ENCODE results near the gene APOA1. TPM values are rescaled to one million over a fixed set of nuclear protein-coding genes. Genes with fewer than 3 reads are reported as not detected.

APOA1 gene
- total RNA-seq, 2 donors from 2014 or later = not detected

- H3K36me3 Mint-ChIP-seq (ENCODE audit: insufficient read depth in 2 of 2) = peaks cover 4 to 10% of the 10 kb centered on the region in 2 donors
- no peak overlapping the region for H3K27ac Mint-ChIP-seq
- H3K27me3 Mint-ChIP-seq (ENCODE audit: low read depth) = no peaks in the 10 kb centered on the region
Observed at GRCh38 chr11:116867619-116868018, 30.2 kb upstream of the APOA1 start.

GRCh38 chr11:116866804-116867455 lies 29.5 kb upstream of the APOA1 start:
- Mint-ChIP-seq H3K36me3 (ENCODE audit: insufficient read depth in 2 of 2) (peaks cover 4 to 9% of the 10 kb centered on the region in 2 donors), H3K27me3 (ENCODE audit: low read depth) (no peaks in the 10 kb centered on the region)

More at GRCh38 chr11:116867619-116868018, 30.2 kb upstream of the APOA1 start:
- no peak for DNase-seq
- H3K4me3 Mint-ChIP-seq = no peak overlapping the region
- no peaks in the 10 kb centered on the region for H3K9me3 Mint-ChIP-seq
- peaks cover 17% of the 10 kb centered on the region for H3K4me1 Mint-ChIP-seq (ENCODE audit: low read depth)
- no peak for ATAC-seq (replicated peaks in 1 of 2)

GRCh38 chr11:116865696-116866095 lies 28.3 kb upstream of the APOA1 start:
- Mint-ChIP-seq H3K9me3 (no peaks in the 10 kb centered on the region), H3K4me1 (ENCODE audit: low read depth) (peaks cover 18% of the 10 kb centered on the region), H3K4me3 (no peak overlapping the region), H3K27ac (peak overlapping the region; percentile 12), H3K27me3 (ENCODE audit: low read depth) (no peaks in the 10 kb centered on the region), H3K36me3 (ENCODE audit: insufficient read depth in 2 of 2) (peaks cover 7 to 11% of the 10 kb centered on the region in 2 donors)
- ATAC-seq (replicated peaks in 1 of 2) (no peak), DNase-seq (no peak)

More at GRCh38 chr11:116866804-116867455, 29.5 kb upstream of the APOA1 start:
- Mint-ChIP-seq H3K27ac (no peak overlapping the region), H3K9me3 (no peaks in the 10 kb centered on the region), H3K4me3 (no peak overlapping the region), H3K4me1 (ENCODE audit: low read depth) (peaks cover 18% of the 10 kb centered on the region)
- no peak for DNase-seq
- ATAC-seq (replicated peaks in 1 of 2) = no peak

GRCh38 chr11:116864531-116864930 lies 27.1 kb upstream of the APOA1 start:
- Mint-ChIP-seq H3K27ac (no peak overlapping the region), H3K9me3 (no peaks in the 10 kb centered on the region), H3K4me1 (ENCODE audit: low read depth) (peaks cover 7% of the 10 kb centered on the region), H3K4me3 (no peak overlapping the region), H3K27me3 (ENCODE audit: low read depth) (no peaks in the 10 kb centered on the region), H3K36me3 (ENCODE audit: insufficient read depth in 2 of 2) (peaks cover 7 to 13% of the 10 kb centered on the region in 2 donors)
- ATAC-seq (replicated peaks in 1 of 2) = no peak
- no peak for DNase-seq

- no peak for ATAC-seq (replicated peaks in 1 of 2)
- peaks cover 7 to 16% of the 10 kb centered on the region in 2 donors for H3K36me3 Mint-ChIP-seq (ENCODE audit: insufficient read depth in 2 of 2)
- no peaks in the 10 kb centered on the region for H3K27me3 Mint-ChIP-seq (ENCODE audit: low read depth)
- peaks cover 7% of the 10 kb centered on the region for H3K4me1 Mint-ChIP-seq (ENCODE audit: low read depth)
- H3K27ac Mint-ChIP-seq = no peak overlapping the region
- no peak overlapping the region for H3K4me3 Mint-ChIP-seq
- DNase-seq = no peak
- no peaks in the 10 kb centered on the region for H3K9me3 Mint-ChIP-seq
Observed at GRCh38 chr11:116862951-116863350, 25.5 kb upstream of the APOA1 start.

GRCh38 chr11:116862185-116862584 lies 24.8 kb upstream of the APOA1 start:
- Mint-ChIP-seq H3K9me3 (no peaks in the 10 kb centered on the region), H3K4me1 (ENCODE audit: low read depth) (peaks cover 7% of the 10 kb centered on the region), H3K27me3 (ENCODE audit: low read depth) (no peaks in the 10 kb centered on the region), H3K4me3 (no peak overlapping the region), H3K27ac (peak overlapping the region; percentile 69), H3K36me3 (ENCODE audit: insufficient read depth in 2 of 2) (peaks cover 7 to 16% of the 10 kb centered on the region in 2 donors)
- ATAC-seq (replicated peaks in 1 of 2) (no peak), DNase-seq (no peak)

GRCh38 chr11:116861539-116861938 lies 24.1 kb upstream of the APOA1 start:
- Mint-ChIP-seq H3K27ac (peak overlapping the region; percentile 1), H3K4me1 (ENCODE audit: low read depth) (peaks cover 10% of the 10 kb centered on the region), H3K36me3 (ENCODE audit: insufficient read depth in 2 of 2) (peaks cover 7 to 13% of the 10 kb centered on the region in 2 donors), H3K4me3 (no peak overlapping the region), H3K27me3 (ENCODE audit: low read depth) (no peaks in the 10 kb centered on the region), H3K9me3 (no peaks in the 10 kb centered on the region)
- DNase-seq (no peak), ATAC-seq (replicated peaks in 1 of 2) (peak; percentile 40 to 65)

- DNase-seq (no peak), ATAC-seq (replicated peaks in 1 of 2) (no peak)
- no peaks in the 10 kb centered on the region for H3K9me3 Mint-ChIP-seq
- no peak overlapping the region for H3K27ac Mint-ChIP-seq
- no peaks in the 10 kb centered on the region for H3K27me3 Mint-ChIP-seq (ENCODE audit: low read depth)
- H3K4me1 Mint-ChIP-seq (ENCODE audit: low read depth) = peaks cover 16% of the 10 kb centered on the region
- no peak overlapping the region for H3K4me3 Mint-ChIP-seq
- peaks cover 5 to 13% of the 10 kb centered on the region in 2 donors for H3K36me3 Mint-ChIP-seq (ENCODE audit: insufficient read depth in 2 of 2)
Observed at GRCh38 chr11:116860303-116860702, 22.9 kb upstream of the APOA1 start.

GRCh38 chr11:116859175-116859574 lies 21.8 kb upstream of the APOA1 start:
- Mint-ChIP-seq H3K27me3 (ENCODE audit: low read depth) (no peaks in the 10 kb centered on the region), H3K36me3 (ENCODE audit: insufficient read depth in 2 of 2) (peaks cover 10 to 16% of the 10 kb centered on the region in 2 donors), H3K27ac (no peak overlapping the region), H3K9me3 (no peaks in the 10 kb centered on the region), H3K4me3 (no peak overlapping the region), H3K4me1 (ENCODE audit: low read depth) (peaks cover 25% of the 10 kb centered on the region)
- no peak for ATAC-seq (replicated peaks in 1 of 2)
- DNase-seq = no peak

- ATAC-seq (replicated peaks in 1 of 2) = no peak
- Mint-ChIP-seq H3K4me1 (ENCODE audit: low read depth) (peaks cover 37% of the 10 kb centered on the region), H3K36me3 (ENCODE audit: insufficient read depth in 2 of 2) (peaks cover 10 to 19% of the 10 kb centered on the region in 2 donors), H3K27ac (no peak overlapping the region), H3K9me3 (no peaks in the 10 kb centered on the region), H3K27me3 (ENCODE audit: low read depth) (no peaks in the 10 kb centered on the region), H3K4me3 (no peak overlapping the region)
- DNase-seq = no peak
Observed at GRCh38 chr11:116857936-116858335, 20.5 kb upstream of the APOA1 start.

GRCh38 chr11:116857316-116857715 lies 19.9 kb upstream of the APOA1 start:
- DNase-seq = no peak
- Mint-ChIP-seq H3K9me3 (no peaks in the 10 kb centered on the region), H3K27ac (no peak overlapping the region), H3K36me3 (ENCODE audit: insufficient read depth in 2 of 2) (peaks cover 10 to 19% of the 10 kb centered on the region in 2 donors), H3K4me3 (no peak overlapping the region), H3K4me1 (ENCODE audit: low read depth) (peaks cover 44% of the 10 kb centered on the region), H3K27me3 (ENCODE audit: low read depth) (no peaks in the 10 kb centered on the region)
- ATAC-seq (replicated peaks in 1 of 2) = no peak

- no peaks in the 10 kb centered on the region for H3K27me3 Mint-ChIP-seq (ENCODE audit: low read depth)
- H3K4me1 Mint-ChIP-seq (ENCODE audit: low read depth) = peaks cover 47% of the 10 kb centered on the region
- no peak for ATAC-seq (replicated peaks in 1 of 2)
- H3K27ac Mint-ChIP-seq = no peak overlapping the region
- H3K36me3 Mint-ChIP-seq (ENCODE audit: insufficient read depth in 2 of 2) = peaks cover 7 to 15% of the 10 kb centered on the region in 2 donors
- no peak overlapping the region for H3K4me3 Mint-ChIP-seq
- H3K9me3 Mint-ChIP-seq = no peaks in the 10 kb centered on the region
- no peak for DNase-seq
Observed at GRCh38 chr11:116856423-116856822, 19.0 kb upstream of the APOA1 start.

GRCh38 chr11:116855413-116855812 lies 18.0 kb upstream of the APOA1 start:
- no peak for DNase-seq
- Mint-ChIP-seq H3K36me3 (ENCODE audit: insufficient read depth in 2 of 2) (peaks cover 5 to 11% of the 10 kb centered on the region in 2 donors), H3K27ac (no peak overlapping the region), H3K9me3 (no peaks in the 10 kb centered on the region), H3K27me3 (ENCODE audit: low read depth) (no peaks in the 10 kb centered on the region), H3K4me1 (ENCODE audit: low read depth) (peaks cover 51% of the 10 kb centered on the region), H3K4me3 (peak overlapping the region in 1 of 2 donors; percentile 1)
- no peak for ATAC-seq (replicated peaks in 1 of 2)

Measured in activated T-cell treated with anti-CD3 and anti-CD28 coated beads, Interleukin-2, amount 50 U/mL, for 72 hours (primary cell).